Ascending aorta (tissue), 2 donors: ENCODE measurements around the gene ARHGEF12. TPM values are rescaled to one million over a fixed set of nuclear protein-coding genes. Genes with fewer than 3 reads are reported as not detected.

Experiments
- DNase-seq, 2 donors: peaks; one replicate each; pipeline ENCODE4 v3.0.0-alpha.2; 2019; ENCODE audit warnings: low spot score in 2 of 2
- H3K27ac ChIP-seq, 2 donors: fragments of 200-600 bp; sonication (generic); one replicate each; pipeline ENCODE4 v1.5.1; 2016 to 2017; ENCODE audit warnings: mild to moderate bottlenecking in 1 of 2
- H3K27me3 ChIP-seq: fragments of 200-600 bp; sonication (generic); one replicate; pipeline ENCODE4 v1.5.1; 2017
- H3K36me3 ChIP-seq, 2 donors: fragments of 200-600 bp; sonication (generic); one replicate each; pipeline ENCODE4 v1.5.1; 2016
- H3K4me1 ChIP-seq, 2 donors: fragments of 200-600 bp; sonication (generic); one replicate each; pipeline ENCODE4 v1.5.1; 2016 to 2017; ENCODE audit warnings: mild to moderate bottlenecking in 1 of 2
- H3K4me3 ChIP-seq, 2 donors: fragments of 200-600 bp; sonication (generic); one replicate each; pipeline ENCODE4 v1.5.1; 2016 to 2017; ENCODE audit warnings: mild to moderate bottlenecking in 1 of 2
- H3K9me3 ChIP-seq, 2 donors: fragments of 200-600 bp; sonication (generic); one replicate each; pipeline ENCODE4 v1.5.1; 2016
- intact Hi-C: fragments of 100-400 bp; cut with DNase I; formaldehyde crosslinking; loops from one replicate; pipeline ENCODE4 v1.15.1; 2023
- total RNA-seq: library from RNA; depleted of rRNA; stranded (reverse); fragments of >200 nt; gene quantifications from one replicate; pipeline ENCODE4 v1.1.0, GENCODE V29; 2016
- TF ChIP-seq, protein P1 (sequence below), 3 experiments: fragments of 200-600 bp in 2 of 3; fragments of 450-650 bp in 1 of 3; sonication (generic) in 2 of 3; IDR thresholded peaks; one replicate each; pipeline ENCODE4 v1.5.1; 2016 to 2019; ENCODE audit warnings: antibody characterized with exemption in 3 of 3, mild to moderate bottlenecking in 1 of 3, moderate library complexity in 1 of 3

ARHGEF12 gene
- total RNA-seq, 1 donor from 2014 or later, result 65.9 TPM

DNA sequence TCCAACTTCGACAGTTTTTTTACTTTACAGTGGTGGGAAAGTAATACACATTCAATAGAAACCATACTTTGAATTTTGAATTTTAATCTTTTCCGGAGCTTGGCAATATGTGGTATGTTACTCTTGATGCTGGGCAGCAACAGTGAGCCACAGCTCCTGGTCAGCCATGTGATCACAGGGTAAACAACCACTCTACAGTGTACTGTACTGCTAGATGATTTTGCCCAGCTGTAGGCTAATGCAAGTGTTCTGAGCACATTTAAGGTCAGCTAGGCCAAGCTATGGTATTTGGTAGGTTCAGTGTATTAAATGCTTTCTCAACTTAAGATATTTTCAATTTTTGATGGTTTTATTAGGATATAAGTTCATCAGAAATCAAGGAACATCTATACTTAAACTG, 126.6 kb downstream of the ARHGEF12 start:
- H3K27me3 ChIP-seq, result no peaks in the 10 kb centered on the region
- H3K9me3 ChIP-seq, result no peaks in the 10 kb centered on the region
- H3K36me3 ChIP-seq, result peaks cover 62 to 88% of the 10 kb centered on the region in 2 donors
- no peak for DNase-seq
- intact Hi-C loops, result no loop called here
- TF ChIP-seq, protein P1, sequence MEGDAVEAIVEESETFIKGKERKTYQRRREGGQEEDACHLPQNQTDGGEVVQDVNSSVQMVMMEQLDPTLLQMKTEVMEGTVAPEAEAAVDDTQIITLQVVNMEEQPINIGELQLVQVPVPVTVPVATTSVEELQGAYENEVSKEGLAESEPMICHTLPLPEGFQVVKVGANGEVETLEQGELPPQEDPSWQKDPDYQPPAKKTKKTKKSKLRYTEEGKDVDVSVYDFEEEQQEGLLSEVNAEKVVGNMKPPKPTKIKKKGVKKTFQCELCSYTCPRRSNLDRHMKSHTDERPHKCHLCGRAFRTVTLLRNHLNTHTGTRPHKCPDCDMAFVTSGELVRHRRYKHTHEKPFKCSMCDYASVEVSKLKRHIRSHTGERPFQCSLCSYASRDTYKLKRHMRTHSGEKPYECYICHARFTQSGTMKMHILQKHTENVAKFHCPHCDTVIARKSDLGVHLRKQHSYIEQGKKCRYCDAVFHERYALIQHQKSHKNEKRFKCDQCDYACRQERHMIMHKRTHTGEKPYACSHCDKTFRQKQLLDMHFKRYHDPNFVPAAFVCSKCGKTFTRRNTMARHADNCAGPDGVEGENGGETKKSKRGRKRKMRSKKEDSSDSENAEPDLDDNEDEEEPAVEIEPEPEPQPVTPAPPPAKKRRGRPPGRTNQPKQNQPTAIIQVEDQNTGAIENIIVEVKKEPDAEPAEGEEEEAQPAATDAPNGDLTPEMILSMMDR (IDR thresholded peaks at IDR 0.05), result no peak
- H3K4me1 ChIP-seq, result no peaks in the 10 kb centered on the region
- H3K27ac ChIP-seq, result no peak overlapping the region
- H3K4me3 ChIP-seq, result no peak overlapping the region

DNA sequence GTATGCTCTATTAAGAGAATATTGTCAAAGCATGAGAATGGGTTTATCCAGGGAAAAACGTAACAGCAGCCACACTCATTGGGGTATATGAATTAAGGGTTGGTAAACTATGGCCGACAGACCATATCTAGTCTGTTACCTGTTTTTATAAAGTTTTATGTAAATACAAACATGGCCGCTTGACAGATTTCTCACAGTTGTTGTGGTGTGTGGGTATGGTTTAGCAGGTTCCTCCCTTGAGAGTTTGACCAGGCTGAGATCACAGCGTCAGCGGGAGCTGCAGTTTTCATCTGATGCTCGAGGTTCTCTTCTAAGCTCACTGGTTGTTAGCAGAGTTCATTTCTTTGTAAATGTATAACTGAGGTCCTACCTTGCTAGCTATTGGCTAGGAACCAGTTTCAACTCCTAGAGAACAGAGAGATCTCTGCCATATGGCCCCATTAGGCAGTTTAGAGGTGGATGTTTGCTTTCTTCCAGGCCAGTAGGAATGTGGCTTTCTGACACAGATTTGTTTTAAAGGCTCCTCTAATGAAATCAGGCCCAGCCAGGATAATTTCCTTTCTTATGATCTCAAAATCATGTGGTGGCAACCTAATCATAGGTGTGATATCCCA, 129.8 kb downstream of the ARHGEF12 start:
- TF ChIP-seq, protein P1 (IDR thresholded peaks at IDR 0.05), result no peak
- intact Hi-C loops, result no loop called here
- peaks cover 52 to 88% of the 10 kb centered on the region in 2 donors for H3K36me3 ChIP-seq

GRCh38 chr11:120467627-120468026, 131.4 kb downstream of the ARHGEF12 start:
- Histone ChIP-seq H3K27me3 (no peaks in the 10 kb centered on the region), H3K9me3 (no peaks in the 10 kb centered on the region), H3K36me3 (peaks cover 48 to 88% of the 10 kb centered on the region in 2 donors), H3K4me1 (no peaks in the 10 kb centered on the region), H3K4me3 (no peak overlapping the region), H3K27ac (no peak overlapping the region)
- intact Hi-C loops, result no loop called here
- TF ChIP-seq, protein P1 (IDR thresholded peaks at IDR 0.05), result no peak
- no peak for DNase-seq

More for the DNA sequence above, 129.8 kb downstream of the ARHGEF12 start:
- Histone ChIP-seq H3K9me3 (no peaks in the 10 kb centered on the region), H3K27ac (no peak overlapping the region), H3K4me3 (no peak overlapping the region), H3K4me1 (no peaks in the 10 kb centered on the region), H3K27me3 (no peaks in the 10 kb centered on the region)
- DNase-seq, result no peak

DNA sequence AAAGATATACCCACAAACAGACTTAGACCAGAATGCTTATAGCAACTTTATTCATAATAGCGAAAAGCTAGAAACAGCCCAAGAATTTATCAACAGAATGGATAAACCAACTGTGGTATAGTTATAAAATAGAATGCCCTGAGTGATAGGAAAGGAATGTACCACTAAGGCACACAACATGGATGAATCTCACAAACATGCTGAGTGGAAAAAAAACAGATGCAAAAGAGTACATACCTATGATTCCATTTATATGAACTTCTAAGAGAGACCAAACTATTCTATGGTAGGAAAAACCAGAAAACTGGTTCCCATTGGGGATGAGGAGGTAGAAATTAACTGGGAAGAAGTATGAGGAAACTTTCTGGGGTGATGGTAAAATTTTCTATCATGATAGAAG, 134.9 kb downstream of the ARHGEF12 start:
- H3K27ac ChIP-seq, result no peak overlapping the region
- no peak for DNase-seq
- TF ChIP-seq, protein P1 (IDR thresholded peaks at IDR 0.05), result no peak
- no peak overlapping the region for H3K4me3 ChIP-seq
- H3K36me3 ChIP-seq, result peaks cover 40 to 97% of the 10 kb centered on the region in 2 donors
- H3K4me1 ChIP-seq, result no peaks in the 10 kb centered on the region
- intact Hi-C loops, result no loop called here
- H3K9me3 ChIP-seq, result no peaks in the 10 kb centered on the region
- H3K27me3 ChIP-seq, result no peaks in the 10 kb centered on the region

DNA sequence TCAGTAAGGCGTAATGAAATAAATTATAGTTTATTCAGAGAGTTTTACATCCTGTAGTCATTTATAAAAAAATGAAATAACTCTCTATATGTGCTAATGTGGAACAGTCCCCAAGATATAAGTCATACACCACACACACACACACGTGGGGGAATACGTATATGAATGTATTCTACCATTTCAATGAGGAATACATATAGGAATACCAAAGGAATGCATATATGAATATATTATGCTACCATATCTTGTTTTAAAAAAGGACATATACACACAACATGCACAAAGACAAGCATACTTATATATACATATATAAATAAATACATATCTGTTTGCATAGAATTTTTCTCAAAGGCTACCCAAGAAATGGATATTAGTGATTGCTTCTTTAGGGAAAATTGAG, 135.8 kb downstream of the ARHGEF12 start:
- Histone ChIP-seq H3K27ac (no peak overlapping the region), H3K9me3 (no peaks in the 10 kb centered on the region), H3K36me3 (peaks cover 44 to 97% of the 10 kb centered on the region in 2 donors), H3K4me1 (no peaks in the 10 kb centered on the region), H3K27me3 (no peaks in the 10 kb centered on the region), H3K4me3 (no peak overlapping the region)
- TF ChIP-seq, protein P1 (IDR thresholded peaks at IDR 0.05), result no peak
- intact Hi-C loops, result no loop called here
- DNase-seq, result no peak

DNA sequence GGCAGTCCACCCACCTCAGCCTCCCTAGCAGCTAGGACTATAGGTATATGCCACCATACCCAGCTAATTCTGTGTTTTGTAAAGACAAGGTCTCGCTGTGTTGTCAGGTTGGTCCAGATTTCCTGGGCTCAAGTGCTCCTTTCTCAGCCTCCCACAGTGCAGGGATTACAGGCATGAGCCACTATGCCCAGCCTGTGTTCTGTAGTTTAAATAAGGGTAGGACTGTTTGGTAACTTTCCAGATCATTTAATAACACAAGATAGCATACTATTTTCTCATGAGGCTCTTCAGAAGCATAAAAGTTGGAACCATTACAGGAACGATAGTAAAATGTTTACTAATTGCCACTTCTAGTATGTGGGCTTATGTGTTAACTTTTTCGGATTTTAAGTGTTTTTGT, 137.3 kb downstream of the ARHGEF12 start:
- DNase-seq, result no peak
- no peak overlapping the region for H3K27ac ChIP-seq
- H3K36me3 ChIP-seq, result peaks cover 48 to 97% of the 10 kb centered on the region in 2 donors
- H3K9me3 ChIP-seq, result no peaks in the 10 kb centered on the region
- intact Hi-C loops, result no loop called here
- no peaks in the 10 kb centered on the region for H3K4me1 ChIP-seq
- no peaks in the 10 kb centered on the region for H3K27me3 ChIP-seq
- H3K4me3 ChIP-seq, result no peak overlapping the region
- TF ChIP-seq, protein P1 (IDR thresholded peaks at IDR 0.05), result no peak
